Measurements from ENCODE around the gene FILIP1L.

The FILIP1L gene

GRCh38 chr3:100124201-100124761, 10.0 kb upstream of the FILIP1L start:
- DNase-seq, result no peak

- DNase-seq, result no peak
These were observed 8.8 kb upstream of the FILIP1L start for GRCh38 chr3:100123112-100123511.

DNA sequence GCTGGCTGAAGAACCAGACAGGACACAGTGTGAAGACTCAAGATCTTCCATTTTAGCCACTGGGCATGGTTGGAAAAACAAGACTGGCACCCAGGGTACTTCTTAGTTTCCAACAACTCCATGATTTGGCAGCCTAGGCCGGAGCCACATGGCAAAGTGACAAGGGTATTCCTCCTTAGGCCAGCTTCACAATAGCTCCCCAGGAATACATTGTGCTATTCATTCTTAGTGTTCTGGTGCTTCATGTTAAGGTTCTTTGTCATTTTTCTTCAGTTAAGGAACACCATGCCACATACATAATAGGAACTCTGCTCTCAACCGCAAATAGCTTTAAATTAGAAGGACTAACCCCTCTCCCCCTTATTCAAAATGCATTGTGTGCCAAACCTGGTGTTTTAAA, 8.0 kb upstream of the FILIP1L start:
- no peak for DNase-seq

GRCh38 chr3:100120693-100121092, 6.4 kb upstream of the FILIP1L start:
- no peak for DNase-seq

DNA sequence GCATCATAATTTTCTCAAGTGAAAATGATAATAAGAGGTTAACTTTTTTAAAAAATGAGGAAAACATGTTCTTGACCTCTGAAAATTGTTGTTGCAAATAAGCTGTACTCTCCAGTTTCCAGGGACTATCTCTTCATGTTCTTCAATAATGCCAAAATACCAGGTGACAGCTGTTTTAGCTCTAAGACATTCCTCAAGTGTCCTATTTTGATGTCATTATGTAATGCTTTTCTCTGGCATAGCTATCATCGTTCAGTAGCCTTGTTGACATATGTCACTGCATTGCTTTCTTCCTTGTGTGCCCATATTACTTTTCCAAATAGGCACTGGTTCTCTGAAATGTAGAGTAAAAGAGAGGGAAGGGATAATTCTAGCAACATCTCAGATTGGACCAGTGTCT, 5.7 kb upstream of the FILIP1L start:
- no peak for DNase-seq

- no peak for DNase-seq
These were observed 2.8 kb upstream of the FILIP1L start for GRCh38 chr3:100117093-100117492.

- no peak for DNase-seq
These were observed 433 bp downstream of the FILIP1L start for GRCh38 chr3:100113723-100114412.

DNA sequence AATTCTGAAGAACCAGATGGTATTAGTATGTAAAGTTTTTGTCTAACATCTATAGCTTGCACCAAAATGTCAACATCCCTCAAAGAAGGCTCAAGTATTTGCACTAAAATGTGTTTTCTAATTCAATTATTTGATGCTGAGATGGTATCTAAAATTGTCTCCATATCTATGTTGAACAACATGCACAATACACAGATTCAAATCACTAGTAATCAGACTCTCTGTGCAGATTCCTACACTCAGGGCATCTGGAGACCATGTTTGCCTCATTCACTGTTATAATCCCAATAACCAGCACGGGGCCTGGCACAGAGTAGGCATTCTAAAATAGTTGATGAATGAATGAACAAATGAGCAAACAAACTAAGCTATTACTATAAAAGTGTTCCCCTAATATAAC, 2.6 kb downstream of the FILIP1L start:
- no peak for DNase-seq

GRCh38 chr3:100110162-100110561, 4.1 kb downstream of the FILIP1L start:
- no peak for DNase-seq

DNA sequence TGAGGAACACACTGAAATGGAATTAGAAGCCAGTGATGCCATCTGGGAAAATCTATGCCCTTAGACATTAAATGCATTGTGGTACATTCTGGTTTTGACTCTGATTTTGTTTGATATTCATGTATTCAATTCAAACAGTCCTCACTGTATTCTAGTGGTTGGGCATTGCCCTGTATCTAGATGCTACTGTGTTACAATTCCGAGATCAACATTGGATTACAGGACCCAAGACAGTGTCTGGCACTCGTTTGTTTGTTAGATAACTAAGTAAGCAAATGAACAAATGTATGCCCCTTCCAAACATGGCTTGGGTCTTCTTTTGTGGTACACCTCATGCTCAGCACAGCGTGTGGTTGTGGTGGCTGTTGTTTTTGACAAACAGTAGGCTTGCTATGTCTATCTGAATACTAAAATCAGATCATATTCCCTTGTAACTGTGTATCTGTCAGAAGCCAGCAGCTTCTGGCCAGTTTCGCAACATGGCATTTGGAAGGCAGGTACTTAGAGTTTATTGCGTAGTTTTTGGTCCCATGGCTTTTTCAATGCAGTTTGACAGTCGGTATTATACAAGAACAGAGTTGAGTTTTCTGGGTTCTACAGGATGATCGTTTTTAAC, 5.7 kb downstream of the FILIP1L start:
- DNase-seq, result no peak

- no peak for DNase-seq
These were observed 7.0 kb downstream of the FILIP1L start for GRCh38 chr3:100107221-100107814.

DNA sequence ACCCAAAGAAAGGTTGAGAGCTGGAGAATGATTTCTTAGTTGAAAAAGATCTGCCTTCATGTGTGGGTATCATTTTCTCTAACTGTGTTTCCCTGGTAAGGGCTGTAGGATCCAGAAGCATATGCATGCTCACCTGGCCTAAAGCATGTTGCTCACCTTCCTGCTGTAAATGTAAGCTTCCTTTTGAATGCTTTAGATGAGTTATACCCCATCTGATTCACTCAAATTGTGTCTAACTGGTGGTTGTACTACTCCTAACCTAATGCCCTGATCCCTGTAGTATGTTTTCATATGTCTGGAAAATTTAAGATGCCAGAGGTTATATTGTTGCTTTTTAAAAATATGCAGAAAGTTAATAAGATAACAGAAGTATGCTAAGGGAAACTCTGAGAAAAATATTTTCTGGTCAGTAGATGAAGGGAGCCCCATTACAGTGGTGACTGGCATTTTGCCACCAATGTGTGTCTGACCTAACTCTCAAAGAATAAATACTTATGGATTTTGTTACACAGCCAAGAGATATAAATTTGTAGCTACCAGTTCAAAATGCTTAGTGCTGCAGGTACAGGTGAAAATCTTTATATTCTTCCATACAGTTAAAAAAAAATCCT, 7.7 kb downstream of the FILIP1L start:
- no peak for DNase-seq

- DNase-seq, result no peak
These were observed 8.2 kb downstream of the FILIP1L start for GRCh38 chr3:100106094-100106493.

DNA sequence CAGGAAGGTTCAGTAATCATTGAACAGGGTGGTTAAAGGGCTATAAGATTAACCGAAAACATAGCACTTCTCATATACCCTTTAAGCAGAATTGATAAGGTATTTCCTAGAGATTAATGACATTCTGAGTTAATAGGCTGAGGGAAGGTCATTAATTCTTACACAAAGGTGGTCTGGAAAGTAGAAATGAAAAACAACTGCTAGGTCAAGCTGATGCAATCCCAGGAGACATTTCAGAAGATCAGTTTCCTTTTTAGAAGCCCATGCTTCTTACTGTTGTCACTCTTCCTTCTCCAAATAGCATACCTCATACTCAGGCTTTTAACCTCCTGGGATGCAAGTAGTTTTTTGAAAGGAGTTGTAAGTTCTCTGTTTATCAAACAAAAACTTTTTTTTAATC, 8.8 kb downstream of the FILIP1L start:
- DNase-seq, result no peak

- DNase-seq, result no peak
These were observed 9.4 kb downstream of the FILIP1L start for GRCh38 chr3:100104817-100105413.

- no peak for DNase-seq
These were observed 9.9 kb downstream of the FILIP1L start for GRCh38 chr3:100104442-100104798.

DNA sequence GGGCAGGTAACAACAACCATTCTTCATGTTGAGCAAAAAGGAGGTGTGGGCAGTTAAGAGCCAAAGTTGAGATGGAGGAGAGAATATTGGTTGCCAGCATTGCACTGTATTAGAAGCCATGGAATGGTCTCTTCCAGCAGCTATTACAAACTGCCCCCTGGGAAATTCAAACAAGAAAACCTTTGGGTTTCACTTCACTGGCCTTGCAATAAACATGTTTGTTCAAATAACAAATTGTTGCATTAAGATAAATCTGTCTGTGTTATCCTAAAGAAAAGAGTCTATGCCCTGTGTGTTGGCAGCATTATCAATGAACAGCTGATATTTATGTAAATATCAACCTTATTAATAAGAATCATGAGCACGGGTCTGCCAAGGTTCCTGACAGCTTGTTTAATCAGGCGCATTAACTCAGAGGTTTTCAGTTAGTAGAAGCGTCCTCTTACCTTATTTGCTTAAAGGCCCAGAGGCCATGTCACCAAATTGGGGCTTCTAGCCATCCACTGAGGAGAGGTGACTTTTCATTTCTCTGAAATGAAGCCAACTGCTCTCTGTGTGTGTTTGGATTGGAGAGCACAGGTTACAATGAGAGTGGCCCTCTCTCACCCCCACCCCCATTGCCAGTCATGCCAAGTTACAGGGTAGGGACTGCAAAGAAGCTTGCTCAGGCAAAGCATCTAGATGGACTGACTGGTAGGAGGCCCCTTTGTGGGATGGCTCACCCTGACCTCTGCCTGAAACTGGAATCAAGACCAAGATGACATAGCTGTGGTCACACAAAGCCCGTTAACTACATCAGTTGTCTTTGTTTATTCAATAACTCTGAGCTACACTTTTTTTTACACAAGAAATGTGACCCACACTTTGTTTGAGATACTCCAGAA, 10.5 kb downstream of the FILIP1L start:
- peak; percentile 93 for DNase-seq

- no peak for DNase-seq
These were observed 11.5 kb downstream of the FILIP1L start for GRCh38 chr3:100102757-100103156.

GRCh38 chr3:100100425-100100824, 13.9 kb downstream of the FILIP1L start:
- no peak for DNase-seq

DNA sequence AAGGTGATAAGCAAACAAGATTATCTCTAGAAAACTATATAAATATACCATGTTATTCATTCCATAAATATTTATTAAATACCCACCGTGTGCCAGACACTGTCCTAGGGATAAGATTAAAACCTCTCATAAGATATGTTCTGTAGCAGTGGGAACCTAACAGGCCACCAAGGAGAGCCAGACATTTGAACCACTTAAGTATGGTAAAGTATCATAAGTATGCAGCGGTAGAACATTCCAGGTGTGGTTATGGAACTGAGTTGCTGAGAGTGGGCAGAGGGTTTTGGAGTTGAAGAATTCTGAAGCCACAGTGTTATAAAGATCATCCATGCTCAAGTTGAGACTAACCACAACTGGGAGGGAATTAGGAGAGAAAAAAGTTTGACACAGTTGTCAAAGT, 14.7 kb downstream of the FILIP1L start:
- DNase-seq, result no peak

GRCh38 chr3:100098784-100099070, 15.6 kb downstream of the FILIP1L start:
- DNase-seq, result no peak

- DNase-seq, result no peak
These were observed 16.1 kb downstream of the FILIP1L start for GRCh38 chr3:100097919-100098783.

Measured in NCI-H446 treated with DMSO at 0.1 percent for 48 hours (cell line).